NCI-H187 treated with DMSO at 0.1 percent for 48 hours (cell line): ENCODE results near the gene CD5L.

ENCODE experiments used
- DNase-seq: peaks from one replicate; lab custom pipeline; 2025; lab: John Stamatoyannopoulos, UW

CD5L gene

DNA sequence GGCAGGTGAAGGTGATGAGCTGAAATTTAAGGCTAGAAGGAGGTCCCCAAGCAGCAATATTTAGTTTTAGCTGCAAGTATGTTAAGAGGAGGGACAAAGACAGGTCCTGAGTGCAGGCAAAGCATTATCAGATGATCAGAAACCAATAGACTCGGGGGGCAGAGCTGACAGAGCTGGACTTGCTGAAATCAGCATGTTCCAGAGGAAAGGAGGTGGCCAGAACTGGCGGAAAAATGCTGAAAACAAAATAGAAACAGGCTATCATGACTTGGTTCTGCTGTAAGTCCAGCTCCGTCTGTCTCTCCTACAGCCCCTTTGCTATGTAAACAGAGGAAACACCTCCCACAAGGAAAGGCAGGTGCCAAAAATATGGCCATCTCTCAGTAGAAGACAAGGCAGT, at the start of gene CD5L:
CD5L (minus strand) TSS at position 101 of the 400 bp plus-strand sequence. CDS start 107 bp downstream, outside the sequence.
- DNase-seq = no peak

GRCh38 chr1:157882580-157882979, 41.0 kb upstream of the CD5L start:
- DNase-seq = no peak

- no peak for DNase-seq
These were observed 39.0 kb upstream of the CD5L start for GRCh38 chr1:157880621-157881020.

- no peak for DNase-seq
These were observed 36.5 kb upstream of the CD5L start for GRCh38 chr1:157878059-157878458.

DNA sequence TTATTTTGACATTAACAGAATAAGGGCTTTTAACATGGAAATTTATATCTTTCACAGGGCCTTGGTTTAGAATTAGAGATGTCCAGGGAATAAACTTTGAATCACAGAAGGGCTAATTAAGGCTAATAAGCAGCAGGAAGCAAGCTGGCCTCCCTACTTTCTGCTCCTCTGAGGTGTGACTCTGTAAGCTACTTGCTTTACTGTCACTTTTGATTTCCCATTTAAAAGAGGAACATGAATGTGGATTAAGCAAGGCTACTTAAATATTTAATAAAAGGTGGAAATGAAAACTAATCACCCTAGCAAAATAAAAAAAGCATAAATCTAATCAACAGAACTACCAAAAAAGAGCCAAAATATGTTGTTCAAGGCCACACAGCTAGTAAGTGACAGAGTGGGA, 28.9 kb upstream of the CD5L start:
- no peak for DNase-seq

DNA sequence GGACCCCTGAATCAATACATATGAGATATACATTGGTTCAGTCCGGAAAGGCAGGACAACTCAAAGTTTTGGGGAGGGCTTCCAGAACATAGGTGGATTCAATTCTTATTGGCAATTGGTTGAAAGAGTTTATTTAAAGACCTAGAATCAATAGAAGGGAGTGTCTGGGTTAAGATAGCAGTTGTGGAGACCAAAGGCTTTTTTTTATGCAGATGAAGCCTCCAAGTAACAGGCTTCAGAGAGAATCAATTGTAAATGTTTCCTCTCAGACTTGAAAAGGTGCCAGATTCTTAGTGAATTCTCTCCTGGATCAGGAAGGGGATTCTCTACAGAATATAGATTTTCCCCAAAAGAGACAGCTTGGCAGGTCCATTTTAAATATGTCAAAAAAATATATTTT, 27.0 kb upstream of the CD5L start:
- no peak for DNase-seq

GRCh38 chr1:157862114-157863070, 20.8 kb upstream of the CD5L start:
- no peak for DNase-seq

DNA sequence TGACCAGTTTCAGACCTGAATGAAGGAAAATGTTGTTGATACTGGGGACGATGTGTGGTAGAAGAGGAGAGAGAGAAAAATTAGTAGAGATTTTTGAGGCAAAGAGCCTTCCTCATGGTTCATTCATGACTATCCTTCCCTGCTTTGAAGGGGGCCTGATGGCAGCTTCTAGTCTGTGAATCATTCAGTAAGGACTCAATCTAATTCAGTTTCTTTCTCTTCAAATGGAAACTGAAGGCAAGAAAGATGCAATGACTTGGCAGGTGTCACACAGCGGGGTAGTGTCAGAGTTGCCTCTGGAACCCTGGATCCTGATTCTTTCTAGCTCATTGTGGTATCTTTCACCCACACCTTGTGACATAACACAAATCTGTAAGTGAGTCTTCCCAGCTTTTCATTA, 14.9 kb upstream of the CD5L start:
- no peak for DNase-seq

GRCh38 chr1:157852476-157852875, 10.9 kb upstream of the CD5L start:
- no peak for DNase-seq

- no peak for DNase-seq
These were observed 7.7 kb upstream of the CD5L start for GRCh38 chr1:157849229-157849875.

DNA sequence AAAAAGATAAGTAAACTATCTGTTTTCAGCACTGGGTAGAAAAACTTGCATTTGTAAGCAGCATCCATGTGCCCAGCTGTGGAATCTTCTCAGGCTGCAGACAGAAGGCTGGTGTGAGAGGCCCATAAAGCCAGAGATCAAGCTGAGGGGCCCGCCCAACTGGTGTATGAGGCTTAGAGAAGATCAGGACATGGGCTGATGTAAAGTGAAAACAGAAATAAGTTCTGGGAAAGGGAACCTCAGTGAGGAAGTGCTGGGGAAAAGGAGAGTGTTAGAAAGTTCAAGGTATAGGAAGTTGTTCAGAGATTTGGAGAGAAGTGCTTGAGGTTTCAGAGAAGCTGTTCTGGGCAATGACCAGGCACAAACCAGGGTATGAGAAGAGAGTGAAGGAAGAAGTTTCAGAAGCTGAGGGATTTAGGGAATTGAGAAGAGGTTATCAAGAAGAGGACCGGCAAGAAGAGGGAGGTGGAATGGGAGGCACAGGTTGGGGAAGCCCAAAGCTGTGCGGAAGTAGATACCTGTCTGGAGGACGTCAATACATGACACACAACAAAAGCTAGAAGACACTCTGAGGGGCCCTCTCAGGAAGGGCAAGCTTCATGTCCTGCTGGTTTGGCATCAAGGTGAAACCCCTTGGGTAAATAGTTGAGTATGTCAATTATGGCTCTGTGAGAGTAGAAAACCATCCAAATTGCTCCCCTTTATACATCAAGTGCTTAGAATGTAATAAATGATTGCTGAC, 2.7 kb upstream of the CD5L start:
- DNase-seq = no peak

DNA sequence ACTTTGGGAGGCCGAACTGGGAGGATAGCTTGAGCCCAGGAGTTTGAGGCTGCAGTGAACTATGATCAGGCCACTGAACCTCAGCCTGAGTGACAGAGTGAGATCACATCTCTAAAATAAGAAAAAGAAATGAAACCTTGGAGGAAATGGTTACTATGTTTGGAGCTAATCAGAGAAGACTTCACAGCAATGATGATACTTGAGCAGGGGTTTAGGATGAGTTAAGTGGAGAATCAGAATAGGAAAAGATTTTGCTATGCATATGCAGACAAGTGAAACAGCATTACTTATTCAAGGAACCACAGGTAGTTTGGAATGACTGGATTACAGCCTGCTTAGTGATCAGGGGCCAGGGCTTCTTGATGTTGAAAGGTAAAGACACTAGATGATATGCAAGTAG, 1.3 kb upstream of the CD5L start:
- DNase-seq = no peak

DNA sequence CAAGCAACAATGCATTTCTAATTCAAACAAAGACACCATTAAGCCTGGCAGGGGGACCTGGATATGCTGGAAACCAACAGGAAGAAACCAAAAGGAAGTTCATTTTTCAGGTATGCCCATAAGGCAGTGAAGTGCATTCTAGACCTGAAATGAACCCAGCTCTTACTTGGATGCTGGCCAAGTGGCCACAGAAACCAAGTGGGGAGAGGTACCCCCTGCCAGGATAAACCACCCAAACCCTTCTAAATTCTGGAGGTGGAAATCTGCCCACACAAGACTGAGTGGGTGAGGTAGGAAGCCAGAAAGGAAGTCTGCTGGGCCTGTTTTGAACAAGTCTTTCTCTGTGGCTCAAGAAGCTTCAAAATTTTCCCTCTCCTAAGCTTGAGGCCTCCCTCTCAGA, 2.6 kb downstream of the CD5L start:
- DNase-seq = no peak

GRCh38 chr1:157834430-157834829, 7.2 kb downstream of the CD5L start:
- no peak for DNase-seq

DNA sequence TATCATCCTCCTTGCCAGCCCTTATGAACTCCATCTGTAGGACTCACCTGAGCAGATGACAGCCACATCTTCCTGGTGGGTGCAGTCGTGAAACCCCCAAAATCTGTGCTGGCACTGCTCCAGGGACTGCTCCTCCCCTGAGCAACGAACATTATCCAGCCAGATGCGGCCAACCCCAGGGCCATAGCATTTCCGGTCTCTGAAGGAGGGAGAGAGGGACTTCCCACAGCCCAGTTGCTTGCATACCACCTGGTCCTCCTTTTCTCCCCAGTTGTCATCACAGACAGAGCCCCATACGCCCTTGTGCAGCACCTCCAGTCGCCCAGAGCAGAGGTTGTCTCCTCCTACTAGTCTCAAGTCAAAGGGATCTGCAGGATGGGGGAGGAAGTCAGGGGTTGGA, 8.5 kb downstream of the CD5L start:
- DNase-seq = no peak

DNA sequence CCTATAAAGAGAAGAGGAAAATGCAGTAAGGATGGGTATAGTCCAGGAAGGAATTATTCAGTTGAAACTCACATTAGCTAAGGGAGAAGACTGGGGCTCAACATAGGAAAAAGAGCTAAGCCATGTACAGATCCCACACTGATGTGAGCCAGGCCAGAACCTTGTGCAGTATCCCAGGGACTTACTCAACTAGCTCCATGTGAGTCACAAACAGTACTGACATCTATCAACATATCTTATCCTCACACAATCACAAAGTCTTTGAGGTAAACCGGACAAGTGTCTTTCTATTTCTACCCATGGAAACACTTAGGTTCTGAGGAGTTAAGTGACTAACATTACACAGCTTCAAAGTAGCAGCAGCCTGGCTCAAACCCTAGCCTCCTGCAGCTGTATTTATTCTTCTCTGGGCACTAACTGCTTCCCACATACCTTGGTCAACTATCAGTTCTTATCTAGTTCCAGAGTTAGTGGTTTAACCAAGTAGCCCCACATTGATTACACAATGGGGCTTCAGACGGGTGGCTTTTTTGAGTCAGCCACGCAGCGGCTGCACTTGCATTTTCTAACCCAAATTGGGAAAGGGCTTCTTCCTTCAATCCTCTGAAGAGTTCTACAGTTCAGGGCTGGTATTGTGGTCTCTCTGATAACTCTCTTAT, 9.5 kb downstream of the CD5L start:
- DNase-seq = no peak

GRCh38 chr1:157830887-157831286, 10.7 kb downstream of the CD5L start:
- DNase-seq = no peak

- DNase-seq = no peak
These were observed 11.9 kb downstream of the CD5L start for GRCh38 chr1:157829711-157830110.

DNA sequence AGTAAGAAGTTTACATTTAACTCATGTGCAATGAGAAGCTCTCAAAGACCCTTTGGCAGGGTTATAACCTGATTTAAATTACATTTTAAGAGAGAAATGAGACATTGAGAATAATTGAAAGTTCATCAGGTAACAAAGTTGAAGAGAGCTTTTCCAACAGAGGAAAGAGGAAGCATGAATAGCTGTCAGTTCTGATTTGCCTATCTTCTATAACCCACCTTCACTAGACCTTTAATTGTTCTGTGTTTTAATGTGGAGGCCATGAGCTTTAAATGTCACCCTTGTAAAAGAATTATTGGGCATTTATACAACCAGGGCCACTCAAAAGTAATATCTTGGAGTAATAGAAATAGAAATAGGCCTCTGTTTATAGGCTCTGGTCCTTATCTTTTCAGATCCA, 12.4 kb downstream of the CD5L start:
- DNase-seq = no peak

- DNase-seq = no peak
These were observed 21.3 kb downstream of the CD5L start for GRCh38 chr1:157820299-157820698.

GRCh38 chr1:157819896-157820295, 21.7 kb downstream of the CD5L start, which contains the start of gene FCRL1:
Gene FCRL1, minus strand, starts transcription at chr1:157820120. Its CDS starts 83 bp downstream, at chr1:157820037.
- DNase-seq = no peak

DNA sequence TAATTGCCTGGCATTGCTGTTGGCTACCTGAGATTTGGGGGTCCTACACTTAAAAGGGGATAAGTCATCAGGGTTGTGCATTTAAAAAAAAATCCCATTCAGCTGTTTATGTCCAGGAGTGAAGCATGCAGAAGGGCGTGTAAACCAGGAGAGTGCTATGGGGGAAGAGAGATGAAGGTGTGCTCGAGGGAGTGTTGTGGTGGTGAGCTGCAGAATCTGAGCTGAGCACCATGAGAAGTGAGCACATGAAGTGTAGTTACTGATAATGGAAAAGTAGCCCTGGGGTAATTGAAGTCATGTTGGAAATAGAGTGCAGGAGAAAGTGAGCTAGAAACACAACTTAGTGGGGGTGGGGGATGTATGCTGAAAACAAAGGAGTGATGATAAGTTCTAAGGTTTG, 22.4 kb downstream of the CD5L start:
- DNase-seq = no peak
